ENCODE data around the gene ECM1. TPM values are rescaled to one million over a fixed set of nuclear protein-coding genes. Genes with fewer than 3 reads are reported as not detected.

The ECM1 gene
- total and polyA plus RNA-seq, 7 donors = 1.8 to 8.5 (median 3.6) TPM

DNA sequence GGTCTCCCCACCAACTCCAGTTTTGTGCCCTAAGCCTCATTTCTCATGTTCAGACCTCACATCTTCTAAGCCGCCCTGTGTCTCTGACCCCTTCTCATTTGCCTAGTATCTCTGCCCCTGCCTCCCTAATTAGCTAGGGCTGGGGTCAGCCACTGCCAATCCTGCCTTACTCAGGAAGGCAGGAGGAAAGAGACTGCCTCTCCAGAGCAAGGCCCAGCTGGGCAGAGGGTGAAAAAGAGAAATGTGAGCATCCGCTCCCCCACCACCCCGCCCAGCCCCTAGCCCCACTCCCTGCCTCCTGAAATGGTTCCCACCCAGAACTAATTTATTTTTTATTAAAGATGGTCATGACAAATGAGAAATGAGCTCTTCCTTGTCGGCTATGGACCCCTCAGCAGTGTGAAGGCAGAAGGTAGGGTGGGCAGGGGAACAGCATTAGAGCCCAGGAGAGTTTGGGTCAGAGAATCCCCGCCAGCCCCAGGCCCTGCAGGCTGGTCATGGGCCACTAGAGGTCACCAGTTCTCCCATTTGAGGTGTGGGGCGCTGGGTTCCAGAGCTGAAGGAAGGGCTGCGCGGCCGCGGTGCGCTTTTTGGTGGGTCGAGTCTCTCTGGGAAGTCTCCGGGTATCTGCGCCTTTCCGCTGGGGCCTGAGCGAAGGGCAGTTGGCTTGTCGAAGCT, 52.8 kb downstream of the ECM1 start:
- peak; percentile 81 for TF ChIP-seq CTCF (IDR thresholded peaks at IDR 0.05)
- peaks cover 54% of the 10 kb centered on the region for H3K4me1 ChIP-seq
- WGBS, 3 donors = 12 to 16% (median 14%) methylated on average over 17 of the region's 17 CpGs

GRCh38 chr1:150561254-150561973, 53.5 kb downstream of the ECM1 start:
- ATAC-seq (peak; percentile 84 to 86 (median 85)), DNase-seq (peak; percentile 93 to 97)
- 1 to 2% (median 1%) methylated on average over 28 to 32 of the region's 32 CpGs for WGBS, 3 donors
- peak overlapping the region; percentile 100 for H3K27ac ChIP-seq
- intact Hi-C loops (cut with DNase I) = loop anchor here (1.0 to 10.0 kb wide), 5 partner anchors 17 to 133 kb away; partner anchors contain the start of genes MCL1 (in 2 of the 2), ENSA (in 1 of the 2) and GOLPH3L (in 1 of the 2)
- no peaks in the 10 kb centered on the region for H3K9me3 ChIP-seq
- TF ChIP-seq CTCF (IDR thresholded peaks at IDR 0.05) = no peak
- peak overlapping the region; percentile 71 for H3K4me3 ChIP-seq
- H3K36me3 ChIP-seq (ENCODE audit: insufficient read depth in 1 of 2, low read depth in 1 of 2) = peaks cover 0 to 16% of the 10 kb centered on the region in 2 donors
- H3K27me3 ChIP-seq (ENCODE audit: insufficient read depth in 3 of 3, low read length in 2 of 3) = no peaks in the 10 kb centered on the region
- H3K4me1 ChIP-seq = peaks cover 61% of the 10 kb centered on the region

More for the DNA sequence above, 52.8 kb downstream of the ECM1 start:
- DNase-seq (peak; percentile 91 to 95), ATAC-seq (peak; percentile 64 to 76 (median 70))
- Histone ChIP-seq H3K27me3 (ENCODE audit: insufficient read depth in 3 of 3, low read length in 2 of 3) (no peaks in the 10 kb centered on the region), H3K4me3 (peak overlapping the region; percentile 71), H3K27ac (peak overlapping the region; percentile 100), H3K9me3 (no peaks in the 10 kb centered on the region), H3K36me3 (ENCODE audit: insufficient read depth in 1 of 2, low read depth in 1 of 2) (peaks cover 0 to 23% of the 10 kb centered on the region in 2 donors)
- intact Hi-C loops (cut with DNase I) = loop anchor here (1.0 to 10.0 kb wide), 5 partner anchors 18 to 134 kb away; partner anchors contain the start of genes MCL1 (in 2 of the 2), ENSA (in 1 of the 2) and GOLPH3L (in 1 of the 2)

DNA sequence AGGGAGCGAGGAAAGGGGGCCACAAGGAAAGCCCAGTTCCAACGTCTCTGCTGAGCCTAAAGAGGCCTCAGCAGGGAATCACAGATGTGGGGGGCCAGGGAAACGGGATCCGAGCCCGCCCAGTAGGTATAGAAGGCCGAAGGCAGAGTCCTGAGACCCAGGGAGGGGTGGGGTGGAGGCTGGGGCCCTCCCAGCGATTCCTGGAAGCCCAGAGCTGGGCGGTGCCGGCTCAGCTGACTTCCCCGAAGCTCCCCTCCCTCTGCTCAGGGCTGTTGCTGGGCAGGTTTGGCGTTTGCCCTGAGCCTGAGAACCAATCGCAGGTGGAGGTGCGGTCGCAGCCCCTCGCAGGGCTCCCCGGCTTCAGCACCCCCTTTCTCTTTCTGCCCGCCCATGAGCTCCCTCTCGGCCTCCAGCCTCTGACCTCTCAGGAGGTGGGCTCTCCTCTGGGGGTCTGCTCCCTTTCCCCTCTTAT, 54.1 kb downstream of the ECM1 start:
- ATAC-seq = peak; percentile 77 to 80 (median 78)

More for the DNA sequence above, 54.1 kb downstream of the ECM1 start:
- DNase-seq = peak; percentile 93 to 97
- Histone ChIP-seq H3K27me3 (ENCODE audit: insufficient read depth in 3 of 3, low read length in 2 of 3) (no peaks in the 10 kb centered on the region), H3K27ac (peak overlapping the region; percentile 100), H3K4me3 (peak overlapping the region; percentile 71), H3K36me3 (ENCODE audit: insufficient read depth in 1 of 2, low read depth in 1 of 2) (peaks cover 0 to 12% of the 10 kb centered on the region in 2 donors), H3K9me3 (no peaks in the 10 kb centered on the region), H3K4me1 (peaks cover 67% of the 10 kb centered on the region)
- no peak for TF ChIP-seq CTCF (IDR thresholded peaks at IDR 0.05)
- intact Hi-C loops (cut with DNase I) = loop anchor here (1.0 to 10.0 kb wide), 5 partner anchors 17 to 133 kb away; partner anchors contain the start of genes MCL1 (in 2 of the 2), ENSA (in 1 of the 2) and GOLPH3L (in 1 of the 2)
- WGBS, 3 donors = 0% methylated on average over 8 to 18 of the region's 18 CpGs
